Measurements from ENCODE around the gene NCCRP1. TPM values are rescaled to one million over a fixed set of nuclear protein-coding genes. Genes with fewer than 3 reads are reported as not detected.

Gene NCCRP1
- total RNA-seq, 1 experiment from 2014 or later = 0.46 TPM

DNA sequence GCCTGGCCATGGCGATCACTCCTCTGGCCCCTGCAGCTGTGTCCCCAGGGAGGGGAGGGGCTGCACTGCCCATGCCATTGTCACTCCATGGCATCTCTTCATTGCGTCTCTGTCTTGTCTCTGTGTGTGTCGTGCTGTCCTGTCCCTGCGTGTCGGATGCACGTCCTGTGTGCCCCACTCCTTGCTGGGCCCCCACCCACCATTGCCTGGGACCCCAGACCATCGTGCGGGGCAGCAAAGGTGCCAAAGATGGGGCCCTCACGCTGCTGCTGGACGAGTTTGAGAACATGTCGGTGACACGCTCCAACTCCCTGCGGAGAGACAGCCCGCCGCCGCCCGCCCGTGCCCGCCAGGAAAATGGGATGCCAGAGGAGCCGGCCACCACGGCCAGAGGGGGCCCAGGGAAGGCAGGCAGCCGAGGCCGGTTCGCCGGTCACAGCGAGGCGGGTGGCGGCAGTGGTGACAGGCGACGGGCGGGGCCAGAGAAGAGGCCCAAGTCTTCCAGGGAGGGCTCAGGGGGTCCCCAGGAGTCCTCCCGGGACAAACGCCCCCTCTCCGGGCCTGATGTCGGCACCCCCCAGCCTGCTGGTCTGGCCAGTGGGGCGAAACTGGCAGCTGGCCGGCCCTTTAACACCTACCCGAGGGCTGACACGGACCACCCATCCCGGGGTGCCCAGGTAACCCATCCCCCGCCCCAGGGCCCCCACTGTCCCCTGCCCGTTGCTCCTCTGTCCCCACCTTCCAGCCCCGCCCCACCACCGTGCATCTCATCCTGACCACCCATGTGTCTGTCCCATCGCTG, 23.9 kb upstream of the NCCRP1 start:
- in situ Hi-C loops (cut with HindIII; ENCODE audit: low pct_unique_long_range_greater_than_20kb, low sequenced_read_pairs) (loop anchor here (10.0 kb wide), 1 partner anchor 58 kb away; no protein-coding TSS in a partner anchor), intact Hi-C loops (cut with micrococcal nuclease; ENCODE audit: unreplicated experiment) (no loop called here)
- DNase-seq (ENCODE audit: low read depth, low spot score) = no peak
- no peak overlapping the region for H3K4me3 ChIP-seq (ENCODE audit: low read depth in 2 of 2, low read length in 2 of 2)
- ChIA-PET POLR2A (interaction anchor here (0.6 to 0.7 kb wide), 2 partner anchors 36 to 624 kb away, joined by 6 to 21 read pairs; no protein-coding TSS in a partner anchor), CTCF (interaction anchor here (1.6 kb wide), 1 partner anchor 121 kb away, joined by 4 read pairs; no protein-coding TSS in a partner anchor)
- BruUV-seq (replicated peaks) = TSS peak; percentile 44
- H3K27ac ChIP-seq (ENCODE audit: low read length) = no peak overlapping the region
- peaks cover 12% of the 10 kb centered on the region for H3K4me1 ChIP-seq (ENCODE audit: control insufficient read depth, insufficient read depth, low read length)
- H3K9me3 ChIP-seq (ENCODE audit: control insufficient read depth, insufficient read depth, low read depth, low read length) = no peaks in the 10 kb centered on the region
- no peak for ATAC-seq
- no peaks in the 10 kb centered on the region for H3K27me3 ChIP-seq (ENCODE audit: control insufficient read depth, insufficient read depth, low read length)
- TF ChIP-seq, protein P1, sequence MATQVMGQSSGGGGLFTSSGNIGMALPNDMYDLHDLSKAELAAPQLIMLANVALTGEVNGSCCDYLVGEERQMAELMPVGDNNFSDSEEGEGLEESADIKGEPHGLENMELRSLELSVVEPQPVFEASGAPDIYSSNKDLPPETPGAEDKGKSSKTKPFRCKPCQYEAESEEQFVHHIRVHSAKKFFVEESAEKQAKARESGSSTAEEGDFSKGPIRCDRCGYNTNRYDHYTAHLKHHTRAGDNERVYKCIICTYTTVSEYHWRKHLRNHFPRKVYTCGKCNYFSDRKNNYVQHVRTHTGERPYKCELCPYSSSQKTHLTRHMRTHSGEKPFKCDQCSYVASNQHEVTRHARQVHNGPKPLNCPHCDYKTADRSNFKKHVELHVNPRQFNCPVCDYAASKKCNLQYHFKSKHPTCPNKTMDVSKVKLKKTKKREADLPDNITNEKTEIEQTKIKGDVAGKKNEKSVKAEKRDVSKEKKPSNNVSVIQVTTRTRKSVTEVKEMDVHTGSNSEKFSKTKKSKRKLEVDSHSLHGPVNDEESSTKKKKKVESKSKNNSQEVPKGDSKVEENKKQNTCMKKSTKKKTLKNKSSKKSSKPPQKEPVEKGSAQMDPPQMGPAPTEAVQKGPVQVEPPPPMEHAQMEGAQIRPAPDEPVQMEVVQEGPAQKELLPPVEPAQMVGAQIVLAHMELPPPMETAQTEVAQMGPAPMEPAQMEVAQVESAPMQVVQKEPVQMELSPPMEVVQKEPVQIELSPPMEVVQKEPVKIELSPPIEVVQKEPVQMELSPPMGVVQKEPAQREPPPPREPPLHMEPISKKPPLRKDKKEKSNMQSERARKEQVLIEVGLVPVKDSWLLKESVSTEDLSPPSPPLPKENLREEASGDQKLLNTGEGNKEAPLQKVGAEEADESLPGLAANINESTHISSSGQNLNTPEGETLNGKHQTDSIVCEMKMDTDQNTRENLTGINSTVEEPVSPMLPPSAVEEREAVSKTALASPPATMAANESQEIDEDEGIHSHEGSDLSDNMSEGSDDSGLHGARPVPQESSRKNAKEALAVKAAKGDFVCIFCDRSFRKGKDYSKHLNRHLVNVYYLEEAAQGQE (IDR thresholded peaks at IDR 0.05; ENCODE audit: insufficient read depth in 1 of 2, low read depth in 2 of 2, low read length in 1 of 2) = no peak
- peaks cover 24% of the 10 kb centered on the region; the same call in 1 of the 2 replicates for H3K36me3 ChIP-seq (ENCODE audit: control insufficient read depth, insufficient read depth, low read length)

DNA sequence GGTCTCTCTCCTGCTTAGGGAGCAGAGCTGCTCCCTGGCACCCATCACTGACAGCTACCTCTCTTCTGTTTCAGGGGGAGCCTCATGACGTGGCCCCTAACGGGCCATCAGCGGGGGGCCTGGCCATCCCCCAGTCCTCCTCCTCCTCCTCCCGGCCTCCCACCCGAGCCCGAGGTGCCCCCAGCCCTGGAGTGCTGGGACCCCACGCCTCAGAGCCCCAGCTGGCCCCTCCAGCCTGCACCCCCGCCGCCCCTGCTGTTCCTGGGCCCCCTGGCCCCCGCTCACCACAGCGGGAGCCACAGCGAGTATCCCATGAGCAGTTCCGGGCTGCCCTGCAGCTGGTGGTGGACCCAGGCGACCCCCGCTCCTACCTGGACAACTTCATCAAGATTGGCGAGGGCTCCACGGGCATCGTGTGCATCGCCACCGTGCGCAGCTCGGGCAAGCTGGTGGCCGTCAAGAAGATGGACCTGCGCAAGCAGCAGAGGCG, 23.2 kb upstream of the NCCRP1 start:
- BruUV-seq (replicated peaks) = no TSS peak
- no peak overlapping the region for H3K27ac ChIP-seq (ENCODE audit: low read length)
- TF ChIP-seq CTCF (IDR thresholded peaks at IDR 0.05) (no peak), POLR2AphosphoS5 (IDR thresholded peaks at IDR 0.05; ENCODE audit: low read depth, low read length) (no peak), TCF7L2 (IDR thresholded peaks at IDR 0.05; ENCODE audit: low read depth, low read length) (no peak), SIN3A (IDR thresholded peaks at IDR 0.05; ENCODE audit: borderline replicate concordance, insufficient read depth, low read depth, low read length) (no peak)
- TF ChIP-seq, protein P1 (IDR thresholded peaks at IDR 0.05; ENCODE audit: insufficient read depth in 1 of 2, low read depth in 2 of 2, low read length in 1 of 2) = no peak
- H3K27me3 ChIP-seq (ENCODE audit: control insufficient read depth, insufficient read depth, low read length) = no peaks in the 10 kb centered on the region
- in situ Hi-C loops (cut with HindIII; ENCODE audit: low pct_unique_long_range_greater_than_20kb, low sequenced_read_pairs) (loop anchor here (10.0 kb wide), 1 partner anchor 59 kb away; no protein-coding TSS in a partner anchor), intact Hi-C loops (cut with micrococcal nuclease; ENCODE audit: unreplicated experiment) (no loop called here)
- H3K36me3 ChIP-seq (ENCODE audit: control insufficient read depth, insufficient read depth, low read length) = peaks cover 26% of the 10 kb centered on the region; the same call in 1 of the 2 replicates
- ATAC-seq (no peak), DNase-seq (ENCODE audit: low read depth, low spot score) (no peak)
- ChIA-PET CTCF (interaction anchor here (1.6 kb wide), 1 partner anchor 121 kb away, joined by 4 read pairs; no protein-coding TSS in a partner anchor), POLR2A (interaction anchor here (0.6 to 0.7 kb wide), 2 partner anchors 36 to 623 kb away, joined by 6 to 21 read pairs; no protein-coding TSS in a partner anchor)
- peaks cover 12% of the 10 kb centered on the region for H3K4me1 ChIP-seq (ENCODE audit: control insufficient read depth, insufficient read depth, low read length)
- no peak overlapping the region for H3K4me3 ChIP-seq (ENCODE audit: low read depth in 2 of 2, low read length in 2 of 2)
- no peaks in the 10 kb centered on the region for H3K9me3 ChIP-seq (ENCODE audit: control insufficient read depth, insufficient read depth, low read depth, low read length)

All from Panc1 (cell line).